Liver (tissue), 9 donors: Measurements from ENCODE around the gene CTNNBL1. TPM values are rescaled to one million over a fixed set of nuclear protein-coding genes. Genes with fewer than 3 reads are reported as not detected.

Experiments
- DNase-seq: peaks from one replicate; pipeline ENCODE4 v3.0.0-alpha.2; 2017; ENCODE audit warnings: low spot score
- H3K27ac ChIP-seq, 2 donors: one replicate each; pipeline ENCODE4 v1.7.0; 2013; ENCODE audit warnings: inconsistent platforms in 2 of 2, low read length in 2 of 2, control low read depth in 1 of 2, low read depth in 1 of 2, mild to moderate bottlenecking in 1 of 2
- H3K27me3 ChIP-seq, 4 donors: one replicate each; pipeline versions ENCODE4 v1.6.1 to v1.7.0; 2013; ENCODE audit warnings: low read length in 3 of 4, inconsistent platforms in 1 of 4, mild to moderate bottlenecking in 1 of 4, moderate library complexity in 1 of 4; ENCODE audit not compliant: control insufficient read depth in 4 of 4, insufficient read depth in 4 of 4
- H3K36me3 ChIP-seq, 4 donors: one replicate each; pipeline versions ENCODE4 v1.6.1 to v1.7.0; 2013; ENCODE audit warnings: low read length in 3 of 4, mild to moderate bottlenecking in 3 of 4, low read depth in 1 of 4, moderate library complexity in 1 of 4; ENCODE audit not compliant: control insufficient read depth in 4 of 4, insufficient read depth in 3 of 4
- H3K4me1 ChIP-seq, 4 donors: one replicate each; pipeline versions ENCODE4 v1.6.1 to v1.7.0; 2013; ENCODE audit warnings: low read length in 3 of 4, mild to moderate bottlenecking in 3 of 4, moderate library complexity in 1 of 4; ENCODE audit not compliant: control insufficient read depth in 4 of 4, insufficient read depth in 4 of 4
- H3K4me3 ChIP-seq, 3 donors: one replicate each; pipeline versions ENCODE4 v1.6.1 to v1.7.0; 2013; ENCODE audit warnings: low read length in 3 of 3, control low read depth in 1 of 3, low read depth in 1 of 3, mild to moderate bottlenecking in 1 of 3
- H3K9ac ChIP-seq, 2 donors: one replicate each; pipeline ENCODE4 v1.7.0; 2013; ENCODE audit warnings: low read length in 2 of 2, mild to moderate bottlenecking in 2 of 2, moderate library complexity in 2 of 2, control low read depth in 1 of 2, low read depth in 1 of 2
- H3K9me3 ChIP-seq, 4 donors: one replicate each; pipeline versions ENCODE4 v1.6.1 to v1.7.0; 2013; ENCODE audit warnings: low read length in 3 of 4; ENCODE audit not compliant: control insufficient read depth in 4 of 4
- ATF3 ChIP-seq: IDR thresholded peaks from 2 replicates; pipeline ENCODE4 v1.6.1; 2016; ENCODE audit warnings: antibody characterized with exemption
- EGR1 ChIP-seq, 2 donors: IDR thresholded peaks; 2 replicates each; pipeline ENCODE4 v1.6.1; 2016 to 2018; ENCODE audit warnings: antibody characterized with exemption in 2 of 2, low read depth in 2 of 2
- FOXA1 ChIP-seq: IDR thresholded peaks from 2 replicates; pipeline ENCODE4 v1.6.1; 2016; ENCODE audit warnings: antibody characterized with exemption
- FOXA2 ChIP-seq: IDR thresholded peaks from 2 replicates; pipeline ENCODE4 v1.6.1; 2016; ENCODE audit warnings: antibody characterized with exemption
- GABPA ChIP-seq, 2 donors: IDR thresholded peaks in 1 of 2; conservative IDR thresholded peaks in 1 of 2; 2 replicates each; pipeline ENCODE4 v1.6.1; 2016; ENCODE audit warnings: antibody characterized with exemption in 2 of 2, mild to moderate bottlenecking in 1 of 2, moderate library complexity in 1 of 2
- HNF4A ChIP-seq, 2 donors: conservative IDR thresholded peaks; 2 replicates each; pipeline ENCODE4 v1.6.1; 2016; ENCODE audit warnings: antibody characterized with exemption in 2 of 2, mild to moderate bottlenecking in 2 of 2
- HNF4G ChIP-seq: IDR thresholded peaks from 2 replicates; pipeline ENCODE4 v1.6.1; 2016; ENCODE audit warnings: antibody characterized with exemption
- JUND ChIP-seq, 2 donors: IDR thresholded peaks; 2 replicates each; pipeline ENCODE4 v1.6.1; 2016; ENCODE audit warnings: antibody characterized with exemption in 2 of 2
- NR2F2 ChIP-seq: IDR thresholded peaks from 2 replicates; pipeline ENCODE4 v1.6.1; 2016; ENCODE audit warnings: antibody characterized with exemption
- RAD21 ChIP-seq, 2 donors: IDR thresholded peaks; 2 replicates each; pipeline ENCODE4 v1.6.1; 2016; ENCODE audit warnings: antibody characterized with exemption in 2 of 2, mild to moderate bottlenecking in 2 of 2
- RXRA ChIP-seq, 2 donors: IDR thresholded peaks; 2 replicates each; pipeline ENCODE4 v1.6.1; 2017 to 2018; ENCODE audit warnings: antibody characterized with exemption in 2 of 2, mild to moderate bottlenecking in 1 of 2
- TAF1 ChIP-seq: conservative IDR thresholded peaks from 2 replicates; pipeline ENCODE4 v1.6.1; 2016; ENCODE audit warnings: antibody characterized with exemption, mild to moderate bottlenecking
- YY1 ChIP-seq: IDR thresholded peaks from 2 replicates; pipeline ENCODE4 v1.6.1; 2016; ENCODE audit warnings: antibody characterized with exemption, mild to moderate bottlenecking
- ZBTB33 ChIP-seq: IDR thresholded peaks from 2 replicates; pipeline ENCODE4 v1.6.1; 2016; ENCODE audit warnings: antibody characterized with exemption
- WGBS: extraction: QIAGEN DNeasy Blood & Tissue Kit; methylation state at CpG from one replicate; pipeline ENCODE4 v1.1.7; 2013; 5-methylcytosine and 5-hydroxymethylcytosine counted together
- polyA plus RNA-seq, 2 donors: library from polyadenylated mRNA; stranded (reverse) in 1 of 2; unstranded in 1 of 2; fragments of 200-250 nt in 1 of 2; fragments of >200 nt in 1 of 2; fragmentation: Nextera tagmentation in 1 of 2; extraction: Ambion mirVana in 1 of 2; gene quantifications; one replicate each; pipeline versions ENCODE4 v1.2.1 to v1.2.3, GENCODE V29; 2013 to 2015
- total RNA-seq, 2 donors: library from RNA; depleted of rRNA; stranded (reverse); fragments of >200 nt; gene quantifications; one replicate each; pipeline ENCODE4 v1.2.3, GENCODE V29; 2014
- TF ChIP-seq, protein P1 (sequence below): IDR thresholded peaks from 2 replicates; pipeline ENCODE4 v1.6.1; 2016; ENCODE audit warnings: antibody characterized with exemption
- TF ChIP-seq, protein P2 (sequence below): IDR thresholded peaks from 2 replicates; pipeline ENCODE4 v1.6.1; 2016; ENCODE audit warnings: antibody characterized with exemption, mild to moderate bottlenecking
- TF ChIP-seq, protein P3 (sequence below): fragments of 150-350 bp; IDR thresholded peaks from 2 replicates; pipeline ENCODE4 v1.5.1; 2017; ENCODE audit warnings: improper control_type of control experiment, low read depth, low read length; ENCODE audit not compliant: missing input control
- donor health status: healthy.
- donor health status: healthy.
- donor health status: healthy.
- donor health status: healthy.
- donor health status: healthy.

Gene CTNNBL1
- total and polyA plus RNA-seq, 4 donors, result 18.3 to 25.4 (median 20.3) TPM

DNA sequence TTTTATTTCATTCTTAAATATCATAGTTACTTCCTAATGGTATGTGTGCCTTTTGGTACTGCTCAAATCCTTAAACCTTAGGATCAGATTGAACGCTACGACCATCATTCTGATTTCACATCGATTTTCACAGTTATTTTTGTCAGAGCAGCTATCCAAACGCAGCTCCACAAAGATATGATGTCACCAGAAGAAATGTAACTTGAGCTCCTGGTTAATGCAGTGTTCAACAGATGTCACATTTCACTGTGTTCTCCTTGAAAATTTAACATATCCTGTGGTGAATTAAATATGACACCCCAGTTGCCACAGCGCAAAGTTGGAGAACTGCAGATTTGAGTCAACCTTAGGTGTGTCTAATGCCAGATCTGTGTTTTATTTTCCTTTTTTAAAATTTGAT is 81.4 kb downstream of the CTNNBL1 start:
- no peak overlapping the region for H3K4me3 ChIP-seq
- H3K27me3 ChIP-seq, result no peaks in the 10 kb centered on the region
- peaks cover 0 to 24% (median 16%) of the 10 kb centered on the region in 4 donors for H3K36me3 ChIP-seq
- 97% methylated on average over 5 of the region's 5 CpGs for WGBS
- no peak overlapping the region for H3K27ac ChIP-seq
- no peak for DNase-seq
- H3K9me3 ChIP-seq, result no peaks in the 10 kb centered on the region
- TF ChIP-seq TAF1, result no peak
- TF ChIP-seq FOXA2, result no peak
- TF ChIP-seq, protein P1, sequence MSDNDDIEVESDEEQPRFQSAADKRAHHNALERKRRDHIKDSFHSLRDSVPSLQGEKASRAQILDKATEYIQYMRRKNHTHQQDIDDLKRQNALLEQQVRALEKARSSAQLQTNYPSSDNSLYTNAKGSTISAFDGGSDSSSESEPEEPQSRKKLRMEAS, result no peak
- no peak for TF ChIP-seq RXRA (IDR thresholded peaks at IDR 0.05)
- no peak for TF ChIP-seq JUND (IDR thresholded peaks at IDR 0.05)
- TF ChIP-seq NR2F2, result no peak
- no peak for TF ChIP-seq HNF4G
- TF ChIP-seq FOXA1, result no peak
- TF ChIP-seq ZBTB33, result no peak
- peaks cover 0 to 7% (median 2%) of the 10 kb centered on the region in 4 donors for H3K4me1 ChIP-seq
- H3K9ac ChIP-seq, result no peak overlapping the region

DNA sequence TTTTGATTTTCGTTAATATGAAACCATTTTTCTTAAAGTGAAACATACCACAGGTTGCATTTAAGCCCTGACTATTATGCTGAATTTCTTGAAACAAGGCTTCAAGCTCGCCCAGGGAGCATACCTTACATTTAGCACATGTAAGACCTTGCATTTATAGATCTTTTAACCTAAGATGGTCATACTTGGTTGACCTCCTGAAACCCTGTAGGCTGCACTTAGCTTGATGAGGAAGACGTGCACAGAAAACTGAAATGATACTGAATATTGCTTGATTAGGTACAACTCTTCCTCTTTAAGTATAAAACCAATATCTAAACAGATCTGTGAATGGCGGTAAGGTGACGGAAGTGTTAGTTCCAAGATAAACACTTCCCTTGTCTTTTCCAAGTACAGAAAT is 82.2 kb downstream of the CTNNBL1 start:
- 85% methylated on average over 5 of the region's 5 CpGs for WGBS
- Histone ChIP-seq H3K4me1 (peaks cover 0 to 7% (median 2%) of the 10 kb centered on the region in 4 donors), H3K27me3 (no peaks in the 10 kb centered on the region), H3K9me3 (no peaks in the 10 kb centered on the region), H3K4me3 (no peak overlapping the region), H3K9ac (no peak overlapping the region), H3K36me3 (peaks cover 0 to 24% (median 17%) of the 10 kb centered on the region in 4 donors), H3K27ac (no peak overlapping the region)
- DNase-seq, result no peak
- TF ChIP-seq ATF3 (no peak), FOXA2 (no peak), ZBTB33 (no peak), JUND (IDR thresholded peaks at IDR 0.05) (no peak), HNF4A (conservative IDR thresholded peaks at IDR 0.05) (no peak), RAD21 (IDR thresholded peaks at IDR 0.05) (no peak), HNF4G (no peak), GABPA (IDR thresholded peaks at IDR 0.05 in 1 of 2, conservative IDR thresholded peaks at IDR 0.05 in 1 of 2) (no peak), NR2F2 (no peak), YY1 (no peak), EGR1 (IDR thresholded peaks at IDR 0.05; ENCODE audit: low read depth in 2 of 2) (no peak), FOXA1 (no peak)
- TF ChIP-seq, protein P1, result no peak
- TF ChIP-seq, protein P2, sequence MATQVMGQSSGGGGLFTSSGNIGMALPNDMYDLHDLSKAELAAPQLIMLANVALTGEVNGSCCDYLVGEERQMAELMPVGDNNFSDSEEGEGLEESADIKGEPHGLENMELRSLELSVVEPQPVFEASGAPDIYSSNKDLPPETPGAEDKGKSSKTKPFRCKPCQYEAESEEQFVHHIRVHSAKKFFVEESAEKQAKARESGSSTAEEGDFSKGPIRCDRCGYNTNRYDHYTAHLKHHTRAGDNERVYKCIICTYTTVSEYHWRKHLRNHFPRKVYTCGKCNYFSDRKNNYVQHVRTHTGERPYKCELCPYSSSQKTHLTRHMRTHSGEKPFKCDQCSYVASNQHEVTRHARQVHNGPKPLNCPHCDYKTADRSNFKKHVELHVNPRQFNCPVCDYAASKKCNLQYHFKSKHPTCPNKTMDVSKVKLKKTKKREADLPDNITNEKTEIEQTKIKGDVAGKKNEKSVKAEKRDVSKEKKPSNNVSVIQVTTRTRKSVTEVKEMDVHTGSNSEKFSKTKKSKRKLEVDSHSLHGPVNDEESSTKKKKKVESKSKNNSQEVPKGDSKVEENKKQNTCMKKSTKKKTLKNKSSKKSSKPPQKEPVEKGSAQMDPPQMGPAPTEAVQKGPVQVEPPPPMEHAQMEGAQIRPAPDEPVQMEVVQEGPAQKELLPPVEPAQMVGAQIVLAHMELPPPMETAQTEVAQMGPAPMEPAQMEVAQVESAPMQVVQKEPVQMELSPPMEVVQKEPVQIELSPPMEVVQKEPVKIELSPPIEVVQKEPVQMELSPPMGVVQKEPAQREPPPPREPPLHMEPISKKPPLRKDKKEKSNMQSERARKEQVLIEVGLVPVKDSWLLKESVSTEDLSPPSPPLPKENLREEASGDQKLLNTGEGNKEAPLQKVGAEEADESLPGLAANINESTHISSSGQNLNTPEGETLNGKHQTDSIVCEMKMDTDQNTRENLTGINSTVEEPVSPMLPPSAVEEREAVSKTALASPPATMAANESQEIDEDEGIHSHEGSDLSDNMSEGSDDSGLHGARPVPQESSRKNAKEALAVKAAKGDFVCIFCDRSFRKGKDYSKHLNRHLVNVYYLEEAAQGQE, result no peak
- TF ChIP-seq, protein P3, sequence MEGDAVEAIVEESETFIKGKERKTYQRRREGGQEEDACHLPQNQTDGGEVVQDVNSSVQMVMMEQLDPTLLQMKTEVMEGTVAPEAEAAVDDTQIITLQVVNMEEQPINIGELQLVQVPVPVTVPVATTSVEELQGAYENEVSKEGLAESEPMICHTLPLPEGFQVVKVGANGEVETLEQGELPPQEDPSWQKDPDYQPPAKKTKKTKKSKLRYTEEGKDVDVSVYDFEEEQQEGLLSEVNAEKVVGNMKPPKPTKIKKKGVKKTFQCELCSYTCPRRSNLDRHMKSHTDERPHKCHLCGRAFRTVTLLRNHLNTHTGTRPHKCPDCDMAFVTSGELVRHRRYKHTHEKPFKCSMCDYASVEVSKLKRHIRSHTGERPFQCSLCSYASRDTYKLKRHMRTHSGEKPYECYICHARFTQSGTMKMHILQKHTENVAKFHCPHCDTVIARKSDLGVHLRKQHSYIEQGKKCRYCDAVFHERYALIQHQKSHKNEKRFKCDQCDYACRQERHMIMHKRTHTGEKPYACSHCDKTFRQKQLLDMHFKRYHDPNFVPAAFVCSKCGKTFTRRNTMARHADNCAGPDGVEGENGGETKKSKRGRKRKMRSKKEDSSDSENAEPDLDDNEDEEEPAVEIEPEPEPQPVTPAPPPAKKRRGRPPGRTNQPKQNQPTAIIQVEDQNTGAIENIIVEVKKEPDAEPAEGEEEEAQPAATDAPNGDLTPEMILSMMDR, result no peak
